GM10266 (cell line): ENCODE data around the gene OR2C3.

Experiments used
- DNase-seq: peaks from one replicate; pipeline ENCODE4 v3.0.0; 2012; ENCODE audit errors: extremely low spot score
- CTCF ChIP-seq: IDR thresholded peaks from 2 replicates; pipeline ENCODE4 v1.5.1; 2012; ENCODE audit warnings: mild to moderate bottlenecking, low read depth; ENCODE audit not compliant: control insufficient read depth, insufficient read depth; ENCODE audit errors: missing control alignments

OR2C3 gene

GRCh38 chr1:247536340-247536739 is at the start of gene OR2C3:
OR2C3 (minus strand) TSS chr1:247536440; CDS start chr1:247532511, 3,929 bp downstream.
- no peak for DNase-seq
- no peak for TF ChIP-seq CTCF

- TF ChIP-seq CTCF: no peak
- no peak for DNase-seq
Observed at GRCh38 chr1:247578946-247579460, 42.8 kb upstream of the OR2C3 start.

GRCh38 chr1:247576514-247576913 is 40.3 kb upstream of the OR2C3 start:
- TF ChIP-seq CTCF: peak; percentile 54
- peak; percentile 24 for DNase-seq

GRCh38 chr1:247574664-247575063 is 38.4 kb upstream of the OR2C3 start:
- no peak for TF ChIP-seq CTCF
- no peak for DNase-seq

GRCh38 chr1:247574236-247574635 is 38.0 kb upstream of the OR2C3 start:
- no peak for TF ChIP-seq CTCF
- no peak for DNase-seq

GRCh38 chr1:247562198-247562597 is 26.0 kb upstream of the OR2C3 start:
- TF ChIP-seq CTCF: no peak
- DNase-seq: no peak

GRCh38 chr1:247561711-247562110 is 25.5 kb upstream of the OR2C3 start:
- DNase-seq: no peak
- no peak for TF ChIP-seq CTCF
